Neural cell (in vitro differentiated cells): ENCODE results near the gene KIF3B. TPM values are rescaled to one million over a fixed set of nuclear protein-coding genes. Genes with fewer than 3 reads are reported as not detected.

ENCODE experiments used
- H2AFZ ChIP-seq: fragments of 200-600, 300-800 bp; sonication (generic), shearing (Covaris generic); 2 replicates; pipeline ENCODE4 v1.6.0; 2014; ENCODE audit warnings: low read depth, mild to moderate bottlenecking, antibody characterized with exemption, low read length, moderate library complexity
- H3F3A ChIP-seq: fragments of 200-600 bp; shearing (Covaris generic); 2 replicates; pipeline ENCODE4 v1.6.1; 2016; ENCODE audit warnings: mild to moderate bottlenecking, moderate library complexity, mixed read lengths, antibody characterized with exemption, low read length; ENCODE audit not compliant: insufficient read depth, poor library complexity, severe bottlenecking
- H3K27ac ChIP-seq: fragments of 200-600, 300-800 bp; sonication (generic), shearing (Covaris generic); 2 replicates; pipeline ENCODE4 v1.5.1; 2014; ENCODE audit warnings: mild to moderate bottlenecking, low read length, moderate library complexity
- H3K27me3 ChIP-seq: fragments of 300-800, 200-600 bp; sonication (generic), shearing (Covaris generic); 2 replicates; pipeline ENCODE4 v1.6.0; 2014; ENCODE audit warnings: mild to moderate bottlenecking, low read depth, low read length, moderate library complexity; ENCODE audit not compliant: insufficient read depth
- H3K36me3 ChIP-seq: fragments of 300-800, 200-600 bp; sonication (generic), shearing (Covaris generic); 2 replicates; pipeline ENCODE4 v1.5.1; 2014; ENCODE audit warnings: mild to moderate bottlenecking, antibody characterized with exemption, low read length, moderate library complexity; ENCODE audit not compliant: insufficient read depth
- H3K4me2 ChIP-seq: fragments of 300-800, 200-600 bp; sonication (generic), shearing (Covaris generic); 2 replicates; pipeline ENCODE4 v1.6.0; 2014; ENCODE audit warnings: mild to moderate bottlenecking, low read length
- H3K4me3 ChIP-seq: fragments of 300-800, 200-600 bp; sonication (generic), shearing (Covaris generic); 2 replicates; pipeline ENCODE4 v1.5.1; 2014; ENCODE audit warnings: mild to moderate bottlenecking, low read length, moderate library complexity
- H3K79me2 ChIP-seq: fragments of 200-600 bp; shearing (Covaris generic); replicated peaks from 2 replicates; pipeline ENCODE4 v1.6.0; 2014; ENCODE audit warnings: mild to moderate bottlenecking, low read length, moderate library complexity; ENCODE audit not compliant: insufficient read depth
- H3K9ac ChIP-seq: fragments of 300-800, 200-600 bp; sonication (generic), shearing (Covaris generic); 2 replicates; pipeline ENCODE4 v1.6.1; 2016; ENCODE audit warnings: mild to moderate bottlenecking, low read length, mixed read lengths
- H3K9me2 ChIP-seq: fragments of 200-600 bp; shearing (Covaris generic); 2 replicates; pipeline ENCODE4 v1.6.1; 2016; ENCODE audit warnings: mild to moderate bottlenecking, low read length, mixed read lengths; ENCODE audit not compliant: insufficient read depth
- H3K9me3 ChIP-seq: fragments of 200-600, 300-800 bp; sonication (generic), shearing (Covaris generic); 2 replicates; pipeline ENCODE4 v1.6.1; 2016; ENCODE audit warnings: mild to moderate bottlenecking, mixed run types, low read length, moderate library complexity, mixed read lengths
- H4K20me1 ChIP-seq: fragments of 200-600 bp; shearing (Covaris generic); 2 replicates; pipeline ENCODE4 v1.6.1; 2016; ENCODE audit warnings: mild to moderate bottlenecking, mixed run types; ENCODE audit not compliant: insufficient read depth
- EP300 ChIP-seq: fragments of 450-650 bp; conservative IDR thresholded peaks from 2 replicates; pipeline ENCODE4 v1.6.1; 2014; ENCODE audit warnings: antibody characterized with exemption, mild to moderate bottlenecking, moderate library complexity; ENCODE audit not compliant: poor library complexity, severe bottlenecking
- EZH2 ChIP-seq: fragments of 200-600, 300-800 bp; shearing (Covaris generic), sonication (generic); IDR thresholded peaks from 2 replicates; pipeline ENCODE4 v1.6.1; 2014; ENCODE audit warnings: antibody characterized with exemption, low read length, borderline replicate concordance, mild to moderate bottlenecking; ENCODE audit not compliant: insufficient read depth, poor library complexity, severe bottlenecking
- MXI1 ChIP-seq: fragments of 450-650 bp; conservative IDR thresholded peaks from 2 replicates; pipeline ENCODE4 v1.6.1; 2014; ENCODE audit warnings: antibody characterized with exemption, mild to moderate bottlenecking; ENCODE audit not compliant: poor library complexity, severe bottlenecking
- POLR2AphosphoS5 ChIP-seq: IDR thresholded peaks from 2 replicates; pipeline ENCODE4 v1.6.1; 2012
- RAD21 ChIP-seq: fragments of 450-650 bp; conservative IDR thresholded peaks from 2 replicates; pipeline ENCODE4 v1.6.1; 2014; ENCODE audit warnings: antibody characterized with exemption, mild to moderate bottlenecking, moderate library complexity
- SMC3 ChIP-seq: fragments of 450-650 bp; conservative IDR thresholded peaks from 2 replicates; pipeline ENCODE4 v1.6.1; 2014; ENCODE audit warnings: antibody characterized with exemption, mild to moderate bottlenecking, moderate library complexity; ENCODE audit not compliant: poor library complexity
- TAF1 ChIP-seq: IDR thresholded peaks from 2 replicates; pipeline ENCODE4 v1.6.1; 2012; ENCODE audit warnings: low read depth
- polyA minus RNA-seq: library from RNA; depleted of rRNA, polyadenylated mRNA; stranded (reverse); fragments of >200 nt; gene quantifications from 2 replicates; pipeline ENCODE4 v1.2.3, GENCODE V29; 2014
- polyA plus RNA-seq: library from polyadenylated mRNA; depleted of rRNA; stranded (reverse); fragments of >200 nt; gene quantifications from 2 replicates; pipeline ENCODE4 v1.2.3, GENCODE V29; 2014
- TF ChIP-seq, protein P1 (sequence below): fragments of 450-650 bp; IDR thresholded peaks from 2 replicates; pipeline ENCODE4 v1.5.1; 2014; ENCODE audit warnings: antibody characterized with exemption, mild to moderate bottlenecking, moderate library complexity; ENCODE audit not compliant: poor library complexity, severe bottlenecking
- TF ChIP-seq, protein P2 (sequence below): IDR thresholded peaks from 2 replicates; pipeline ENCODE4 v1.6.1; 2012; ENCODE audit warnings: borderline replicate concordance

The KIF3B gene
- polyA plus RNA-seq (49.4 and 53.0 TPM in 2 replicates), polyA minus RNA-seq (85.7 and 91.8 TPM in 2 replicates)

DNA sequence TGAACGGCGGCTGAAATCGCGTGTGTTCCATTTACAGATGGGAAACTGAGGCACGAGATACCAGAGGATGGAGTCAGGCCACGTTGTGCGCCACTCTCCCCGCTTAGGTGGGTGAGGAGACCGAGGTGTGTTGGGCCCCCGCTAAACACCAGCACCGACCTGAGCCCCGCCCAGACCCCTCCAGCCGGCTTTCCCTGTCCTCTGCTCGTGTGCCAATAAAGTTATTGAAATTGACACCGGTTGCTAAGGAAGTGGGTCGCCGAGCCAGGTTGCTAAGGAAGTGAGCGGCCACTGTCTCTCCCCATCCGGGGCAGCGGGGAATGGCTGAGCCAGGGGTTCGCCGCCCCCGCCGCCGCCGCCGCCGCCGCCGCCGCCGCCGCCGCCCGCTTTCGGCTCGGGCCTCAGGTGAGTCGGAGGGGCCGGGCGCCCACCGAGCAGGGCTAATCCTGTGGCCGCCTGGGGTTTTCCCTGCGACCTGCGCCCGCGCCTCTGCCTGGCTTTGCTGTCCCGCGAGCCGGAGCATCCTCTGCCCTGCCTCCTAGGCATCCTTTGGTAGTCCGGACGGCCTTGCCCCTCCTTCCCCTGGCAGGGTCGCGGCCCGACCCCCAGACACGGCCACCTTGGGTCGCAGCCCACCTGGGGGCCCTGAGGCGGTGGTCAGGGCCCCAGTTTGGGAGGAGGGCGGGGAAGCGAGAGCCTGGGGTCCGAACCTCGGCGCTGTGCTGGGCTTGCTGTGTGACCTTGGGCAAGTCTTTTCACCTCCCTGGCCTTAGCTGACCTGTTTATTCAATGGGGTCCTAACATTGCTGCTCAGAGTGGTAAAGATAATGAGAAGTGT, at the start of gene KIF3B:
TSS of gene KIF3B (plus strand) at position 291 of the 838 bp plus-strand sequence. CDS start 32,127 bp downstream, outside the sequence.
- peak within 1 kb of the TSS; percentile 89 for H3K4me3 ChIP-seq
- H3K36me3 ChIP-seq = no peaks in the 10 kb centered on the region
- H4K20me1 ChIP-seq = no peaks in the 10 kb centered on the region
- no peaks in the 10 kb centered on the region for H3K9me2 ChIP-seq
- H3K4me2 ChIP-seq = peak within 1 kb of the TSS; percentile 45
- peaks cover 28% of the 10 kb centered on the region for H3K79me2 ChIP-seq
- peak within 1 kb of the TSS; percentile 52 for H3K27ac ChIP-seq
- H3K9ac ChIP-seq = peak within 1 kb of the TSS; percentile 93
- H3K27me3 ChIP-seq = no peaks in the 10 kb centered on the region
- no peaks in the 10 kb centered on the region for H3F3A ChIP-seq
- peak within 1 kb of the TSS; percentile 74 for H2AFZ ChIP-seq
- no peaks in the 10 kb centered on the region for H3K9me3 ChIP-seq
- TF ChIP-seq, protein P1, sequence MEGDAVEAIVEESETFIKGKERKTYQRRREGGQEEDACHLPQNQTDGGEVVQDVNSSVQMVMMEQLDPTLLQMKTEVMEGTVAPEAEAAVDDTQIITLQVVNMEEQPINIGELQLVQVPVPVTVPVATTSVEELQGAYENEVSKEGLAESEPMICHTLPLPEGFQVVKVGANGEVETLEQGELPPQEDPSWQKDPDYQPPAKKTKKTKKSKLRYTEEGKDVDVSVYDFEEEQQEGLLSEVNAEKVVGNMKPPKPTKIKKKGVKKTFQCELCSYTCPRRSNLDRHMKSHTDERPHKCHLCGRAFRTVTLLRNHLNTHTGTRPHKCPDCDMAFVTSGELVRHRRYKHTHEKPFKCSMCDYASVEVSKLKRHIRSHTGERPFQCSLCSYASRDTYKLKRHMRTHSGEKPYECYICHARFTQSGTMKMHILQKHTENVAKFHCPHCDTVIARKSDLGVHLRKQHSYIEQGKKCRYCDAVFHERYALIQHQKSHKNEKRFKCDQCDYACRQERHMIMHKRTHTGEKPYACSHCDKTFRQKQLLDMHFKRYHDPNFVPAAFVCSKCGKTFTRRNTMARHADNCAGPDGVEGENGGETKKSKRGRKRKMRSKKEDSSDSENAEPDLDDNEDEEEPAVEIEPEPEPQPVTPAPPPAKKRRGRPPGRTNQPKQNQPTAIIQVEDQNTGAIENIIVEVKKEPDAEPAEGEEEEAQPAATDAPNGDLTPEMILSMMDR = no peak
- TF ChIP-seq TAF1 (peak; percentile 35), SMC3 (peak; percentile 44), EZH2 (no peak), POLR2AphosphoS5 (peak; percentile 66), EP300 (peak; percentile 77), RAD21 (peak; percentile 39), MXI1 (peak; percentile 59)
- TF ChIP-seq, protein P2, sequence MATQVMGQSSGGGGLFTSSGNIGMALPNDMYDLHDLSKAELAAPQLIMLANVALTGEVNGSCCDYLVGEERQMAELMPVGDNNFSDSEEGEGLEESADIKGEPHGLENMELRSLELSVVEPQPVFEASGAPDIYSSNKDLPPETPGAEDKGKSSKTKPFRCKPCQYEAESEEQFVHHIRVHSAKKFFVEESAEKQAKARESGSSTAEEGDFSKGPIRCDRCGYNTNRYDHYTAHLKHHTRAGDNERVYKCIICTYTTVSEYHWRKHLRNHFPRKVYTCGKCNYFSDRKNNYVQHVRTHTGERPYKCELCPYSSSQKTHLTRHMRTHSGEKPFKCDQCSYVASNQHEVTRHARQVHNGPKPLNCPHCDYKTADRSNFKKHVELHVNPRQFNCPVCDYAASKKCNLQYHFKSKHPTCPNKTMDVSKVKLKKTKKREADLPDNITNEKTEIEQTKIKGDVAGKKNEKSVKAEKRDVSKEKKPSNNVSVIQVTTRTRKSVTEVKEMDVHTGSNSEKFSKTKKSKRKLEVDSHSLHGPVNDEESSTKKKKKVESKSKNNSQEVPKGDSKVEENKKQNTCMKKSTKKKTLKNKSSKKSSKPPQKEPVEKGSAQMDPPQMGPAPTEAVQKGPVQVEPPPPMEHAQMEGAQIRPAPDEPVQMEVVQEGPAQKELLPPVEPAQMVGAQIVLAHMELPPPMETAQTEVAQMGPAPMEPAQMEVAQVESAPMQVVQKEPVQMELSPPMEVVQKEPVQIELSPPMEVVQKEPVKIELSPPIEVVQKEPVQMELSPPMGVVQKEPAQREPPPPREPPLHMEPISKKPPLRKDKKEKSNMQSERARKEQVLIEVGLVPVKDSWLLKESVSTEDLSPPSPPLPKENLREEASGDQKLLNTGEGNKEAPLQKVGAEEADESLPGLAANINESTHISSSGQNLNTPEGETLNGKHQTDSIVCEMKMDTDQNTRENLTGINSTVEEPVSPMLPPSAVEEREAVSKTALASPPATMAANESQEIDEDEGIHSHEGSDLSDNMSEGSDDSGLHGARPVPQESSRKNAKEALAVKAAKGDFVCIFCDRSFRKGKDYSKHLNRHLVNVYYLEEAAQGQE = peak; percentile 50

DNA sequence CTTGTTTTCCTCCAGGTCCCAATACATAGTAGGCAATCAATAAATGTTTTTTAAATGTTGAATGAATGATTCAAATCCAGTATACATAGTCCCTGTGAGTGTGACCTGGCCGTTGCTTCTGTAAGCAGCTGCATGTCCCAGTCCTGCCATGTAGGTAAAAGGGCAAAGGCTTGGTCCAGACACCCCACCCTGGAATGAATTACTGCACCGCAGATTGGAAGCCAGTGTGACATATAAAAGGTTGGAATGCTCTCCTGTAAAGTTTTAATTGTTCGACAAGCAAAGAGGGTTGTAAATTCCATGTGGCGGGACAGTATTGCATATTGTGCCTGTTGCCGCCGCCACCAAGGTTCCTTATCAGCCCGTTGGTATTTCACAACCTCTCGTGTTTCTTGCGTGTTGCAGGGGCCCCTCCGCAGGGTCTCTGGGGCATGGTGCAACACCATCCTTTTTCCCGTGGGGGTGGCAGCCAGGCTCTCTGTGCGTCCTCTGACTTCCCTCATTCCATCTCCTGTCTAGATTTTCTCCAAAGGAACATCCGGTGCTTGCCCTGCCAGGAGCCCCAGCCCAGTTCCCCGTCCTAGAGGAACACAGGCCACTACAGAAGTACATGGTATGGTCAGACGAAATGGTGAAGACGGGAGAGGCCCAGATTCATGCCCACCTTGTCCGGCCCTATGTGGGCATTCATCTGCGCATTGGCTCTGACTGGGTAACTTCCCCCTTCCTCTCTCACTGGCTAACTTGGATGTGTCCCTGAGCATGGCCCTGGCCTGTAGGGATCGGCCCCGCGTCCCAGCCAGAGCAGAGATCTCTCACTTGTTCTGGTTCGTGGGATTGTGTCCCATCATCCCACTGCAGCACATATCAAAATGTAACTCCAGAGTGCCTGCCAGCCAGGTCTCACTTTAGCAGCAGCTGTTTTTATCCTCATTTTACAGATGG, 49.4 kb upstream of the KIF3B start:
- H3K36me3 ChIP-seq = peaks cover 16% of the 10 kb centered on the region

More for the DNA sequence above, 49.4 kb upstream of the KIF3B start:
- Histone ChIP-seq H3K9me3 (no peaks in the 10 kb centered on the region), H3K79me2 (no peaks in the 10 kb centered on the region), H3K27ac (no peak overlapping the region), H2AFZ (no peak overlapping the region), H3K9me2 (no peaks in the 10 kb centered on the region), H4K20me1 (no peaks in the 10 kb centered on the region), H3K27me3 (no peaks in the 10 kb centered on the region), H3K4me2 (no peak overlapping the region), H3K4me3 (no peak overlapping the region), H3K9ac (no peak overlapping the region), H3F3A (no peaks in the 10 kb centered on the region)
- TF ChIP-seq TAF1 = no peak
- no peak for TF ChIP-seq SMC3
- no peak for TF ChIP-seq MXI1
- TF ChIP-seq EP300 = no peak
- TF ChIP-seq, protein P2 = no peak
- TF ChIP-seq, protein P1 = no peak
- TF ChIP-seq RAD21 = no peak
- no peak for TF ChIP-seq POLR2AphosphoS5
- TF ChIP-seq EZH2 = no peak
